HCT116 (cell line): ENCODE measurements around the gene SHROOM1. TPM values are rescaled to one million over a fixed set of nuclear protein-coding genes. Genes with fewer than 3 reads are reported as not detected.

Experiments
- ATAC-seq: fragments of 200-7000 bp; cut with Tn5 transposase; 2 replicates; pipeline ENCODE4 v1.9.1; 2020; ENCODE audit warnings: mild to moderate bottlenecking, moderate library complexity
- BruUV-seq: library from RNA; stranded (reverse); fragments of 400-500 nt; replicated peaks from 2 replicates; lab custom pipeline; 2021; lab: Mats Ljungman, UMichigan
- CTCF ChIA-PET: fragments of 300-600 bp; sonication (Branson Sonifier 250); formaldehyde crosslinking; loops from one replicate; lab custom pipeline; 2021; ENCODE audit warnings: antibody characterized with exemption; lab: Charles Lee
- POLR2A ChIA-PET: fragments of 300-600, 350-600 bp; sonication (Branson Sonifier 250); formaldehyde crosslinking; loops from one replicate; lab custom pipeline; 2021; ENCODE audit warnings: antibody characterized with exemption; lab: Charles Lee
- RAD21 ChIA-PET, 2 experiments: fragments of 300-600 bp; sonication (Branson Sonifier 250); formaldehyde crosslinking; loops; one replicate each; lab custom pipeline; 2023; ENCODE audit warnings: low total read pairs in 2 of 2; ENCODE audit not compliant: uncharacterized antibody in 2 of 2, unreplicated experiment in 2 of 2, low non-redundant PET in 1 of 2; lab: Charles Lee
- DNase-seq: peaks from one replicate; pipeline ENCODE4 v3.0.0-alpha.2; 2010; ENCODE audit warnings: low read depth, low spot score
- H2AFZ ChIP-seq: fragments of 200-600 bp; shearing (Covaris generic), sonication (generic); 2 replicates; pipeline ENCODE4 v1.6.1; 2017; ENCODE audit warnings: low read depth, mixed run types, mixed read lengths, antibody characterized with exemption, low read length; ENCODE audit not compliant: poor library complexity, severe bottlenecking
- H3K27ac ChIP-seq: 2 replicates; pipeline ENCODE4 v1.5.1; 2012; ENCODE audit warnings: low read depth, low read length
- H3K27me3 ChIP-seq: fragments of 200-600 bp; sonication (generic); 2 replicates; pipeline ENCODE4 v1.6.1; 2016; ENCODE audit warnings: mixed run types, low read length, mixed read lengths; ENCODE audit not compliant: insufficient read depth
- H3K36me3 ChIP-seq, 2 experiments: fragments of 200-500 bp in 1 of 2; fragments of 200-600 bp in 1 of 2; sonication (Bioruptor generic) in 1 of 2; sonication (generic) in 1 of 2; 2 replicates each; pipeline versions ENCODE4 v1.5.1 to v1.6.1; 2014 to 2016; ENCODE audit warnings: low read length in 2 of 2, inconsistent platforms in 1 of 2, mixed read lengths in 1 of 2, mixed run types in 1 of 2; ENCODE audit not compliant: insufficient read depth in 2 of 2, control insufficient read depth in 1 of 2
- H3K4me1 ChIP-seq, 2 experiments: fragments of 200-600 bp in 1 of 2; sonication (generic) in 1 of 2; 2 replicates each; pipeline versions ENCODE4 v1.5.1 to v1.6.1; 2012 to 2017; ENCODE audit warnings: low read length in 2 of 2, inconsistent platforms in 1 of 2, mild to moderate bottlenecking in 1 of 2, mixed read lengths in 1 of 2, mixed run types in 1 of 2, moderate library complexity in 1 of 2; ENCODE audit not compliant: insufficient read depth in 2 of 2, control insufficient read depth in 1 of 2
- H3K4me2 ChIP-seq: fragments of 200-600 bp; sonication (generic); 2 replicates; pipeline ENCODE4 v1.6.1; 2017; ENCODE audit warnings: mixed run types, low read length, mixed read lengths
- H3K4me3 ChIP-seq, 2 experiments: fragments of 200-600 bp in 1 of 2; sonication (generic) in 1 of 2; replicated peaks in 1 of 2; 2 replicates each; pipeline ENCODE4 v1.5.1; 2011 to 2016; ENCODE audit warnings: low read length in 2 of 2, control low read depth in 1 of 2, low read depth in 1 of 2, mild to moderate bottlenecking in 1 of 2, mixed read lengths in 1 of 2, mixed run types in 1 of 2
- H3K79me2 ChIP-seq: fragments of 200-600 bp; sonication (generic); 2 replicates; pipeline ENCODE4 v1.6.1; 2017; ENCODE audit warnings: mild to moderate bottlenecking, mixed run types, low read length, moderate library complexity, mixed read lengths; ENCODE audit not compliant: insufficient read depth
- H3K9ac ChIP-seq: fragments of 200-600 bp; sonication (generic); 2 replicates; pipeline ENCODE4 v1.6.1; 2016; ENCODE audit warnings: low read length, mixed read lengths
- H3K9me2 ChIP-seq: fragments of 200-600 bp; sonication (generic), shearing (Covaris generic); 2 replicates; pipeline ENCODE4 v1.6.1; 2017; ENCODE audit warnings: mixed run types, mild to moderate bottlenecking, moderate library complexity; ENCODE audit not compliant: insufficient read depth
- H3K9me3 ChIP-seq, 2 experiments: fragments of 200-500 bp in 1 of 2; fragments of 200-600 bp in 1 of 2; sonication (Bioruptor generic) in 1 of 2; sonication (generic) in 1 of 2; 2 replicates each; pipeline ENCODE4 v1.6.1; 2014 to 2017; ENCODE audit warnings: low read length in 2 of 2, mixed read lengths in 2 of 2, inconsistent platforms in 1 of 2, low read depth in 1 of 2, mild to moderate bottlenecking in 1 of 2, mixed run types in 1 of 2, moderate library complexity in 1 of 2; ENCODE audit not compliant: control insufficient read depth in 1 of 2, insufficient read depth in 1 of 2
- H4K20me1 ChIP-seq: fragments of 200-600 bp; sonication (generic), shearing (Covaris generic); 2 replicates; pipeline ENCODE4 v1.6.1; 2017; ENCODE audit warnings: mixed run types, mild to moderate bottlenecking, moderate library complexity; ENCODE audit not compliant: insufficient read depth
- ATF3 ChIP-seq: IDR thresholded peaks from 2 replicates; pipeline ENCODE4 v1.6.1; 2012
- CBX3 ChIP-seq: IDR thresholded peaks from 2 replicates; pipeline ENCODE4 v1.6.1; 2012; ENCODE audit warnings: low read depth
- CEBPB ChIP-seq: IDR thresholded peaks from 2 replicates; pipeline ENCODE4 v1.6.1; 2012; ENCODE audit warnings: low read depth
- CTCF ChIP-seq, 3 experiments: fragments of 200-600 bp in 1 of 3; sonication (generic) in 1 of 3; IDR thresholded peaks in 2 of 3; conservative IDR thresholded peaks in 1 of 3; 2 replicates each; pipeline ENCODE4 v1.5.1; 2012 to 2017; ENCODE audit warnings: low read depth in 2 of 3, low read length in 2 of 3, antibody characterized with exemption in 1 of 3, borderline replicate concordance in 1 of 3, control low read depth in 1 of 3, mild to moderate bottlenecking in 1 of 3, mixed read lengths in 1 of 3, mixed run types in 1 of 3, moderate library complexity in 1 of 3; ENCODE audit not compliant: insufficient read depth in 1 of 3
- ELF1 ChIP-seq: IDR thresholded peaks from 2 replicates; pipeline ENCODE4 v1.6.1; 2012; ENCODE audit warnings: low read depth, borderline replicate concordance
- EZH2 ChIP-seq: fragments of 200-600 bp; sonication (generic); IDR thresholded peaks from 2 replicates; pipeline ENCODE4 v1.6.1; 2017; ENCODE audit warnings: antibody characterized with exemption, mixed run types
- FOSL1 ChIP-seq: IDR thresholded peaks from 2 replicates; pipeline ENCODE4 v1.6.1; 2012; ENCODE audit warnings: low read depth
- JUND ChIP-seq: IDR thresholded peaks from 2 replicates; pipeline ENCODE4 v1.6.1; 2012
- MAX ChIP-seq: IDR thresholded peaks from 2 replicates; pipeline ENCODE4 v1.6.1; 2012
- POLR2A ChIP-seq: IDR thresholded peaks from 2 replicates; pipeline ENCODE4 v1.7.0; 2011; ENCODE audit warnings: borderline replicate concordance; ENCODE audit not compliant: insufficient read depth, insufficient read length; ENCODE audit errors: extremely low read depth
- REST ChIP-seq: IDR thresholded peaks from 2 replicates; pipeline ENCODE4 v1.6.1; 2012; ENCODE audit warnings: low read depth
- SIN3A ChIP-seq: IDR thresholded peaks from 2 replicates; pipeline ENCODE4 v1.6.1; 2012; ENCODE audit warnings: low read depth
- SRF ChIP-seq: IDR thresholded peaks from 2 replicates; pipeline ENCODE4 v1.6.1; 2012; ENCODE audit warnings: low read depth
- TCF7L2 ChIP-seq: IDR thresholded peaks from 2 replicates; pipeline ENCODE4 v1.7.0; 2011; ENCODE audit warnings: borderline replicate concordance, inconsistent platforms; ENCODE audit not compliant: insufficient read depth, insufficient read length; ENCODE audit errors: extremely low read depth
- YY1 ChIP-seq: IDR thresholded peaks from 2 replicates; pipeline ENCODE4 v1.6.1; 2011; ENCODE audit warnings: low read length, low read depth, moderate library complexity, mild to moderate bottlenecking; ENCODE audit not compliant: insufficient replicate concordance; ENCODE audit errors: extremely low read depth
- ZBTB33 ChIP-seq: IDR thresholded peaks from 2 replicates; pipeline ENCODE4 v1.6.1; 2011; ENCODE audit warnings: mild to moderate bottlenecking, low read length, moderate library complexity; ENCODE audit not compliant: insufficient replicate concordance; ENCODE audit errors: extremely low read depth
- ZFX ChIP-seq: fragments of 450-650 bp; IDR thresholded peaks from 2 replicates; pipeline ENCODE4 v1.6.1; 2017
- ZNF274 ChIP-seq: fragments of 200-500 bp; sonication (Bioruptor generic); IDR thresholded peaks from 2 replicates; pipeline ENCODE4 v1.6.1; 2014; ENCODE audit warnings: mild to moderate bottlenecking, low read depth, low read length, inconsistent platforms
- intact Hi-C: fragments of 100-400 bp; cut with micrococcal nuclease; formaldehyde crosslinking; loops from 2 replicates; pipeline ENCODE4 v1.10.0; 2022
- total RNA-seq: library from RNA; stranded (reverse); gene quantifications from one replicate; pipeline ENCODE4 v1.2.1, GENCODE V29; 2021; ENCODE audit not compliant: unreplicated experiment

Gene SHROOM1
- total RNA-seq, 1 experiment from 2014 or later, result 9.5 TPM

GRCh38 chr5:132836852-132837251, 6.4 kb upstream of the SHROOM1 start:
- Histone ChIP-seq H2AFZ (no peak overlapping the region), H3K9me3 (no peaks in the 10 kb centered on the region), H3K9me2 (no peaks in the 10 kb centered on the region), H3K4me2 (no peak overlapping the region), H3K9ac (no peak overlapping the region), H3K27ac (no peak overlapping the region), H3K36me3 (no peaks in the 10 kb centered on the region), H3K27me3 (no peaks in the 10 kb centered on the region), H4K20me1 (no peaks in the 10 kb centered on the region), H3K4me3 (no peak overlapping the region), H3K79me2 (no peaks in the 10 kb centered on the region), H3K4me1 (0 out of 4 replicates have a peak, but pooled peaks cover 0 to 4% of the 10 kb centered on the region in 2 experiments)
- no peak for DNase-seq
- BruUV-seq, result no TSS peak
- TF ChIP-seq TCF7L2 (no peak), SRF (no peak), MAX (no peak), YY1 (no peak), REST (no peak), ZFX (no peak), POLR2A (no peak), EZH2 (no peak), CEBPB (no peak), JUND (no peak), ATF3 (no peak), ZNF274 (no peak), CTCF (IDR thresholded peaks at IDR 0.05 in 2 of 3, conservative IDR thresholded peaks at IDR 0.05 in 1 of 3; ENCODE audit: borderline replicate concordance in 1 of 3, insufficient read depth in 1 of 3, low read depth in 2 of 3, low read length in 2 of 3) (no peak), ELF1 (no peak), CBX3 (no peak), FOSL1 (no peak), SIN3A (no peak), ZBTB33 (no peak)
- intact Hi-C loops, result no loop called here
- ATAC-seq, result no peak
- POLR2A ChIA-PET, result no interaction called here
- CTCF ChIA-PET, result interaction anchor here (2.7 kb wide), 1 partner anchor 17 kb away, joined by 11 read pairs; no protein-coding TSS in a partner anchor
- RAD21 ChIA-PET, result no interaction called here
